GM21381 (cell line): Measurements from ENCODE around the gene LMTK2.

ENCODE experiments used
- ATAC-seq: cut with Tn5 transposase; IDR thresholded peaks from one replicate; pipeline ENCODE4 v1.9.1; 2021; ENCODE audit warnings: mild to moderate bottlenecking, moderate library complexity; ENCODE audit not compliant: unreplicated experiment

Gene LMTK2

DNA sequence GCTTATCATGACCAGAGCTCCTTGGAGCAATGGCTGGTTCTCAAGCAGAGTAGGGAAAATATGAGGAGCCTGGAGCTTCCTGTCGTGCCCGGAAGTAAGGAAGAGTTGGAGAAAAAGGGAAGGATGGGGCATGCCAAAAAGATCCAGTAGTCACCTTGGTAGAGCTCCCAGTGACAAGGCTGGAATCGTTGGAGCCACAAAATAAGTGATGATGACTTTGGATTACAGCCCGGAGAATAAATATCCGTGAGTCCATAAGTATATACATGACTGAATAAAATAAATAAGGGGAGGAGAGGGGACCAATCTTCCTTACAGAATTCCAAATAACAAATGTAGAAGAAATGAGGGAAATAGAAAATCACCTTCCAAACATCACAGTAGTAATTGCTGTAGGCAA is 29.3 kb downstream of the LMTK2 start:
- ATAC-seq: no peak

GRCh38 chr7:98136423-98136822 is 29.8 kb downstream of the LMTK2 start:
- no peak for ATAC-seq

DNA sequence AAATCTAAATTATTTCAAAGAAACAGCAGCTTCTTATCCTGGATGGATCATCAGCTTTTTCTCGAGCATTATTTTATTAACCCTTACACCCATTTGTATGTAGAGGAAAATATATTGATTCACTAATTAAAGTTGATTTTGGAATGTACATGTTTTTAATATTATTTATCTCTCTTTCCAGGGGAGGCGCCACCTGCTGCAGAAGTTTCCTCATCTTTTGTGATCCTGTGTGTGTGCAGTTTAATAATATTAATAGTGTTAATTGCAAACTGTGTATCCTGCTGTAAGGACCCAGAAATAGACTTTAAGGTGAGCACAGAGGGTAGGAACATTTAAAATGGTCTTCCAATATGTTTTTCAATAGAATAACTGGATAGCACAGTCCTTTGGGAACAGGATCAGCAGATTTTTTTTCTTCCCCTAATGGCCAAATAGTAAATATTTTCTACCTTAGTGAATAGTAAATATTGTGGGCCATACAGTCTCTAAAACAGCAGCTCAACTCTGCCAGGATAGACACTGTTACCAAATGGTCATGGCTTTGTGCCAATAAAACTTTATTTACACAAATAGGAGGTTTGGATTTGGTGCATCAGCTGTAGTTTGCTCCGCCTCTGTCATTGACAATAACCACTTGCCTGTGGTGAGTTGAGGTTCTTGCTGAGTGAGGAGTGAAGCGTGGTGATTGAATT is 30.6 kb downstream of the LMTK2 start:
- ATAC-seq: no peak

- peak; percentile 82 for ATAC-seq
These were observed 31.1 kb downstream of the LMTK2 start for GRCh38 chr7:98137826-98138151.

DNA sequence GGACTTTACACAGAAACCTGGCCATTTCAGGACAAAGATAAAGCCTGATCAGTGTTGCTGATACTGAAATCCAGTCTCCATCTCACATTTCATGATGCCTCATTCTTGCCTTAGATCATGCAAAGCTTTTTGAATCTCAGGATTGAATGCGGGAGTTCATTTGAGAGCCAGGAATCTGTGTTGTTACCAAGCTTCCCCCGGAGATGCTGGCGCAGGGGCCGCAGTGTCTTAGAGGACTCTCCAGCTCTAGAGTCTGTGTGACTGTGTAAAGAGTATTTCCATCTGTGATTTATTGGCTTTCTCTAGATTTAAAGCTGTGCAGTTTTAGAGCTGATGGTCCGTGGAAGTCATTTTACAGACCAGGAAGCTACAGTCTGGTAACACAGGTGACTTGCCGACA is 32.0 kb downstream of the LMTK2 start:
- ATAC-seq: no peak

GRCh38 chr7:98142658-98143057 is 36.0 kb downstream of the LMTK2 start:
- no peak for ATAC-seq

GRCh38 chr7:98148607-98149006 is 41.9 kb downstream of the LMTK2 start:
- ATAC-seq: no peak

DNA sequence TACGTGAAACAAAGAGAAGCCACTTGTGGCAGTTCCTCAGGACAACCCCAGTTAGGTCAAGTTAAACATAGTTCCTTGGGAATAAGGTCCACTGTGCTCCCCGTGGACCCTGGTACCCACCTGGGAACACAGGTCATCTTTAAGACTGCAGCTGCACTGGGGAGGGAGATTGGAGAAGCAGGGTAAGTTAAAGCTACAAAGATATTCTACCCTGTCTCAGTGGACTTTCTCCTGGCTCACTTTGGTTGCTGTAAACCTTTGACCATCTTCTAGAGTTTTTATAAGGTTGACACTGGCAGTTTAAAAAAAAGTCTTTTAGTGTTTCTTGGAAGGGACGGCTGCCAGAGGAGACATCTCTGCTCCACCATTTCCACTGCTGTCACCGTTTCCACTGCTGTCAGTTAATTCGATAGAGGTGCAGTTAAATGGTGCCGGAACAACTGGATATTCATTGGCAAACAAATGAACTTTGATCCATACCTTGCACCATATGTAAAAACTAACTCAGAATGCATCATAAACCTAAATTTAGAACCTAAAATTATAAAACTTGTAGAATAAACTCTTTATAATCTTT is 42.5 kb downstream of the LMTK2 start:
- ATAC-seq: no peak

- no peak for ATAC-seq
These were observed 45.2 kb downstream of the LMTK2 start for GRCh38 chr7:98151884-98152283.

GRCh38 chr7:98156700-98157099 is 50.0 kb downstream of the LMTK2 start:
- ATAC-seq: no peak

DNA sequence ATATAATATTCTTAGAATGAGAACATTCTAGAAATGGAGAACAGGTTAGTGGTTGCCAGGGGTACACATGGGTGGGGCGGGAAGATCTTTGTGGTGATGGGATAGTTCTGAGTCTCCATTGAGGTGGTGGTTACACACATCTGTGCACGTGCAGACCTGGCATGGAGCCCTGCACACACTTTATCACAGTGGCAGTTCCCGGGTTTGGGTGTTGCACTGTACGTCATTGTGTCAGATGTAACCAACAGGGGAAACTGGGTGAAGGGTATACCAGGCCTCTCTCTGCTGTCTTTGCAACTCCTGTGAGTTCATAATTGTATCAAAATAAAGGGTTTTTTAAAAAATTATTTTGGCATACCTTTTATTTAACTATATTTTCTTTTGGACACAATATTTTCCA is 51.1 kb downstream of the LMTK2 start:
- ATAC-seq: no peak

- ATAC-seq: no peak
These were observed 56.1 kb downstream of the LMTK2 start for GRCh38 chr7:98162758-98163157.

DNA sequence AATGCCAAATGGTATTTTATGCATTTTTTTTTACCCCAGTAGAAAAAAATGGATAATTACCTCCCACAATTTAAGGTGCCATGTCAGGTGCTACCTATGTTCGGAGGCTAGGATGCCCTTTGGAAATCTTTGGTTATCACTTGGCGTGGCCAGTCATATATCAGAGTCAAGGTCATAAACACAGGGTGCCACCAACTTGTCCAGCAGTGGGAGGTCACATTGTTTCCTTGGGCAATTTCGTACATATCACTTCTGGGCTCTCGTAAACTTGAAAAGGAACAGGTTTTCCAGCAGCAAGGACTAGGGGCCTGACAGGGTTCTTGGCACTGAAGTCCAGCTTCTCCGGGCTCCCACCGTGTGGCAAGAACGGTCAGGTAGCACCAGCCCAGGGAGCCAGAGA is 56.6 kb downstream of the LMTK2 start:
- ATAC-seq: no peak

GRCh38 chr7:98163704-98164494 is 57.2 kb downstream of the LMTK2 start:
- no peak for ATAC-seq

- peak; percentile 73 for ATAC-seq
These were observed 59.4 kb downstream of the LMTK2 start for GRCh38 chr7:98165827-98166667.

DNA sequence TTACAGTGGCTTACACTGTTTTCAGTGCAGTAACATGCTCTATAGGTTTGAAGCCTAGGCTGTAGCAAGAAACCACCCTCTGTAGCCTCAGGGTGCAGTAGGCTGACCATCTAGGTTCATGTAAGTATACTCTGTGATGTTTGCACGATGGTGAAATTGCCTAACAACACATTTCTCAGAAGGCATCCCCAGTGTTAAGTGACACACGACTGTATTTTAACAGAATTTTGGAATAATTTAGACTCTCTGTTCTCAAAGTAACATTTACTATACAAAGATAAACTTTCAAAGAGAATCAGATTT is 60.0 kb downstream of the LMTK2 start:
- ATAC-seq: no peak

- no peak for ATAC-seq
These were observed 61.0 kb downstream of the LMTK2 start for GRCh38 chr7:98167653-98168052.

DNA sequence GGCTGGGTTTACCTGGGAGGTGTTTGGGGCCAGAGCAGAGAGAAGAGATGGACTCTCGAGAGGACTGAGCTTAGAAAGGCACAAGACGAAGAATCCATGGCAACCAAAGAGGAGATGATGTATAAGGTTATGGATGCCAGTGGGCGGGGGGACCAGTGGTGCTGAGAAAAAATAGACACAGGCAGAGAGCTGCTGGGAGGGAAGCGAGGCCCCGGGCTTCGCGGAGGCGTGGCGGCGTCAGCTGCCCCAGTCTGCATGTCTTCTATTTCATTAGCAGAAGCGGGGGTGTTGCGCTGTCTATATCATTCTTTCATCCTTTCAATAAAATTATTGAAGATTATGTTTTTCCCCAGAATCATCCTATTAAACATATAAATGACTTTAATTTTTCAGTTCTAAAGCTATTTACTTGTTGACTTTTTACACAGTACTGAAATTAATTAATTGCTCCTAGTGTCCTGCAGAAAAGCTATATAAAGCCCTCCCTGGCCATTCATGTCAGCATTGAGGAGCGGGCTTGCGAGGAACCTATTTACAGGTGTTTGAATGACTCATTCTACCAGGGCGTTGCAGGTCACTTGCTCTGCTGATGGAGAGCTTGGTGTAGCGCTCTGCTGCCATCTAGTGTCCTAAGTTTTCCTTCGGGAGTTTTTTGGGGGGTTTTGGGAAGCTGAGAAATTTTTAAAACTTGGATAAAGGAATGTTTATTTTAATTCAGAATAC is 61.7 kb downstream of the LMTK2 start:
- ATAC-seq: peak; percentile 71

DNA sequence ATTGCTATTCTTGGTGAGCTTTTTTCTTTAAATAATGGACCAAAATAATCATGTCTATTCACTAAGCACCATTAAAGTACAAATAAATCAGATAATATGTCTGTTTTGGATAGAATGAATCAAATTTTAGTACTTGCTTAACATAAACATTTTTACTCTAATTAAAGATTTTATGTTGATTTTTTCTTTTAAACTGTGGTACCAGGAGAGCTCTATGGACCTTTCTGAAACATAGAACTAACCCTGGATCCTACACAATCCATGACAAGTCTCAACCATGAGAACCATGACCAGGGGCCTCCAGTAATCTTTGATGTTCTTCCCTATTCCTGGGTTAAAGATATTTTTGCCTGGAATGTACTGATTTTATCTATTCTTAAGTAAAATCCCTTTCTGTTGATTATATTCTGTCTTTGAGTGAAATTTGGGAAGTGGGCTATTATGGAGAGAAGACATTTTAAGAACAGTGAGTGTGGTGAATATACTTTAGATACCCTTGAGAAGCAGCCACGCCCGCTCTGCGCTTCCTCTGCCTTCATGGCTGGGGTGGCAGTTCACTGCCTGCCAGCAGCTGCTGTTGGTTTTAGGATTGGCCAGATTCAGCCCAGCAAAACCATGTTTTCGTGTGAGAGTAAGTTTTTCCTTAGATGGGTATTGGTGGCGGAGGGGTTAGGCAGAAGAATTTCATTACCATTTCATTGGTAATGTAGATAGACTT is 62.4 kb downstream of the LMTK2 start:
- ATAC-seq: no peak

- no peak for ATAC-seq
These were observed 64.3 kb downstream of the LMTK2 start for GRCh38 chr7:98170966-98171365.
